Urothelium cell line (cell line): ENCODE data around the gene TSPAN2.
A peak's percentile ranks its signal among the peaks of the same experiment; 100 is the strongest.

Source experiments
- DNase-seq: peaks from one replicate; pipeline ENCODE4 v3.0.0; 2011; ENCODE audit warnings: low spot score, mixed read lengths
- FAIRE-seq: peaks from 2 replicates; lab custom pipeline; 2011; peaks lifted over from hg19 to GRCh38; lab: Jason Lieb, UNC

The TSPAN2 gene

DNA sequence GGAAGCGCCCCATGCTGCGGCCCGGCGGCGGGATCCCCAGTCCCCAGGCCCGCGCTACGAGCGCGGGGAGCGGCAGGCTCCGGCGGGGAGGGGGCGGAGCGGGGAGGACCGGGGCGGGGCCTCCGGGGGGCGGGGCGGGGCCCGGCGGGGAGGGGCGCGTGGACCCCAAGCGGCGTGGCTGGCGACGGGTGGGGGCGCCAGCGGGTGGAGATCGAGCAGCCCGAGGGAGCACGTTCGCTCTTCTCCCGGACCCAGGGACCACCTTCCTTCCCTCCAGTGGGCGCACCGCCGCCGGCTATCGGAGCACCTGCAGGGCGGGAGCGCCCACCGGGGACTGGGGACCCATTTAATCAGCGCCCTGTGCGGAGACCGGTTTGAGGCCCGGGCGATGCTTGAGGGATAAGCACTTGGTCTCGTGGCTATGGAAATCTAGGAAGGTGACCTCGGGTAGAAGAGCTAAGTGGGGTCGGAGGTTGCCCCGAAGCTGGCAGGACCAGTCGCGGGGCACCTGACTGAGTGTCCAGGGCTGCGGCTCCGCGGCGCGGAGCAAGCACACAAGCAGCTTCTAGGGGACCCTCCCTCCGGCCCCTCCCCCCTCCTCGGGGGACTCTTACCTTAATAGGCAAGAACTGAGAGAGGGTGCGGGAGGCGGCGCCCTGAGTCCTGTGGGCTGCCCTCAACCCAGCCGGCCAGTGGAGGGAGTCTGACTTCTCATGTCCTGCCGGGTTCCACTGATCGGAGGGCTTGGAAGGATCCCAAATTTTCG is at the start of gene TSPAN2:
TSPAN2 (minus strand) TSS at position 84 of the 766 bp plus-strand sequence; CDS start at position 13, 71 bp downstream.
- no peak for DNase-seq
- no peak for FAIRE-seq

DNA sequence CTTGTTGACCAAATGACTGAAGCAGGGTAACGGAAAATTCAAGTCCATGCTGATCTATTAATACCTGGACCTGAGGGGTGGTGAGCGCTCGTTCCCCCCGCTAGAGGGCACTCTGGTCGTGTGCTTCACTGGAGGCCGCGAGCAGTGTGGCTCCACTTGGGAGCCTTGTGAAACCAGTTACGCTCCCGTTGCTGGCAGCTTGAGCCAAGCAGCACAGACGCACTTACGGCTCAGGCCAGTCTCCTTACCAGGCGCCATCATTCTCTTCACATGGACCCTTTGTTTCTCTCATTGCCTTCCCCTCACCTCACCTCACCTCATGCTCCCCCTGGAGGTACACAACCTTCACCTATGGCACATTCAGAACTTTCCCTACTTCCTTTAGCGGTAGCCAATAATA is 49.7 kb upstream of the TSPAN2 start:
- DNase-seq (peak; percentile 87), FAIRE-seq (peak; percentile 80)

DNA sequence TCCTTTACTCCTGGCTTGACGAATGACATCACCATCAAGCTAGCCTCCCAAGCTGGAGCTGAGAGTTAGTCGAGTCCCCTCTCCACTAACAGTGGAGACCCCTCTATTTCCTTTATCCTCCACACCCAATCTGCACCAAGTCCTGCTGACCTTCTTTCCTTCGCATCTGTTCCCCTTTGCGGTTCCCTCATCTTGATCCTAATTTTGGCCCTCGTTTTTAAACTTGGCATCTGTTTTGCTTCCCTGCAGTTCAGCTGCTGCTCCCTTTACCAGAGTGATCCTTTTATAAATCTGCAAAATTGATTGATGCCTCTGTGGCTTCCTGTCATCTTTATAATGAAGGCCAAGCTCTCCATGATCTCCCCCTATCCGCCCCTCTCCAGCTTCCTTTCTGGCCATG is 49.0 kb upstream of the TSPAN2 start:
- no peak for FAIRE-seq
- no peak for DNase-seq

DNA sequence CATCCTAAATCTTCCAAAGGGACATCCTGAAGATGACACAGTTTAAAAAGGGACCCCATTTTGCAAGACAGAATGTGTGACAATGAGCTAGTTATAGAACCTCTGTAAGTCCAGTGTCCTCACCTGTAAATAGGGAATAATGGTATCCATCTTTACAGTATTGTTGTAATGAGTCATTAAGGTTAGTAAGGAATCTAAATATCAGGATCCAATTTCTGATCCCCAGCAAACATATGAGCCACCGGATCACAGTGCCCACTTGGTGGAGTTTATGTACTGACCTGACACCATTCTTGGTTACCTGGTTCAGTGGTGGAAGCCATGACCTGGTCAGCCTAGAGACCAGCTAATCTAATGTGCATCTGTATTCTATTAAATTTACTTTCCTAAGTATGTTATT is 47.9 kb upstream of the TSPAN2 start:
- DNase-seq (no peak), FAIRE-seq (no peak)

DNA sequence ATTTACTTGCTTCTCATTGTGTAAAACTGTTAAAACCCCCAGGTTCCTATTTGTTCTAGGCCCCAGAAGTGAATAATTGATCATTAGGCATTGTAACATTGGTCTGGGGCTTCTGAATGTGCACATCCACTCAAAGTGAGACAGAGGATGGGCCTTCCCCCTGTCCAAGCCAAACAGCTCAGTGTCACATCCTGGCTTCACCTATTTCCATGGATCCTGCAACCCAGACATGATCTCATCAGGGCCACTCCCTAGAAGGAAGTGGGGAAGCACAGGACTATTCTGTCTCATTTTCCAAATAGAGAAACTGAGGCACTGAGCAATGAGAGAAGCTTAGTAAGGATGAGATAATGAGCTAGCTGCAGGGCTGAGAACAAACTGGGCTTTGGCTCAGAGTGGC is 47.4 kb upstream of the TSPAN2 start:
- no peak for FAIRE-seq
- DNase-seq, result no peak

DNA sequence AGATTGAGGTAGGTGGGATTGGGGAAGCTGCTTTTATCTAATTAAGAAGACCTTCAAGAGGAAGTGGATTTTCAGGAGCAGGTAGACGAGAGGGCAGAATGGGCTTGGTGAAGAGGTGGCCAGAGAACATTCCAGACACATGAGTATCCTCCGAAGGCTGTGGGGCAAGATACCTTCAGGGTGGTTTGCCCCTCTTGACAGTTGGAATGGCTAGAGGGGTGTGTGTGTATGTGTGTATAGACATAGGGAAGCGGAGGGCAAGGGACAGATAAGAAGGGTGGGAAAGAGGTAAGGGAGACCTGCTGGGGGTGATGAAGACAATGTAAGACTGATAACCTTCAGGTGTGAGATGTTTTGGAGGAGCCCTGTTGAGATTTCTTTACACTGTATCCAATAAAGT is 46.8 kb upstream of the TSPAN2 start:
- no peak for DNase-seq
- FAIRE-seq, result peak; percentile 67

DNA sequence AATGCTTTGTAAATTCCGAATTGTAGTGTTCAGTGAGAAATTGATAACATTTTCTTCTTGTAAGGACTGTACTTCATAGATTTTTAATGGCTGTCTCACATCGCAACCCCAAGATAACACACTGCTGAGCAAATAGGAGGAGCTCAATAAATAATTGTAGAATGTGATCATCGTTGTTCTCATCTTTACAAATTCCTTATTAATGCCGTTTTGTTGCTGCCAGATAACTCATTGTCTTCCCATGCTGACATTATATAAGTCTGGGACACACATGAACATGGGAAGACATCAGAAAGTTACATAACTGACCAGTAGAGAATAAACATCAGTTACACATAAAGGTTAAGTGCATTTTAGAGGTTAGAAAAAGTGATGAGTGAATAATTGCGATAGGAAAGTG is 46.4 kb upstream of the TSPAN2 start:
- no peak for DNase-seq
- FAIRE-seq, result no peak

DNA sequence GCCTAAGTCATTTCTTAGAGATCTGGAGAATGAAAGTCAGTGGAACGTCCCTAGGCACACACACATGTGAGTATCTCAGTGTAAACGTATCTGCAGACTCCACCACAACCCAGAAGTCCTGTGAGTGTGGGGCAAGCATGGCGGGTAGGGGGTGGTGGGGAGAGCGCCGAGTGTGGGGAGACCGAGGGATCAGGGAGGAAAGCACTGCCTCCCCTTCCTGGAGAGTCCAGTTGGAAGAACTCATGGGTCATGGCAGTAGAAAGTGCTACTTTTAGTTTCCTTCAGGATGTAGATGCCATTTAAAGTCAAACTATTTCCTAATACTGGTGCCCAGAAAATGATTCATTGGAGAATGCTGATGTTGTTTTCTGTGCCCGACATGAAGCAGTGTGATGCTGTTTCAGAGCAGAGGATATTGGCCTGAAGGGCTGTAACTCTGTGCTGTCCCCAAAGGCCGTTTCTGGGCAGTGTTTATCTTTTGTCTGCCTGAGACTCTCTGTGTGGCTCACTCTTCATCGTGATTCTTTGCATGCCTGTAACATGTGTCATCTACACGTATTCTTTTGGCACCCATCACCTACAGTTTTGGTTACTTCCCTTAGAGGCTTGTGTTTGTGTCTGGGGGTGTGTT is 45.7 kb upstream of the TSPAN2 start:
- peak; percentile 85 for FAIRE-seq

DNA sequence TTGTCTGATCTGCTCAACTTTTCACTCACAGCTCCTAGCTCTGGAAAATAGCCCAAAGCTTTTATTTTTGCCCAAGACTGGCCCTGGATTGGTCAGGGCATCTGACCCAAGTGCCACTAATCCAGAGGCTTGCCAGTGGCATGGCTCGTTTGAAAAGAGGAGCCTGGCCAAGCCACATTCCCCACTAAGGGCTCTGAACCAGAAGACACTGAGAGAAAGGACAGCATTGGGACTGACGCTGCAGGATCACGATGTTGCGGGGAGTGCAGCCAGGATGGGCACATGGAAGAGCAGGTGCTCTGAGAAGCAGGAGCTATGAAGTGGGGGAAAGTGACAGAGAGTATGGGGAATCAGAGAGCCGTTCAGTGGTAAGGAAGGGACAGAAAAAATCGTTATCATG is 44.9 kb upstream of the TSPAN2 start:
- FAIRE-seq (no peak), DNase-seq (no peak)

More for the DNA sequence above, 45.7 kb upstream of the TSPAN2 start:
- DNase-seq, result peak; percentile 88

DNA sequence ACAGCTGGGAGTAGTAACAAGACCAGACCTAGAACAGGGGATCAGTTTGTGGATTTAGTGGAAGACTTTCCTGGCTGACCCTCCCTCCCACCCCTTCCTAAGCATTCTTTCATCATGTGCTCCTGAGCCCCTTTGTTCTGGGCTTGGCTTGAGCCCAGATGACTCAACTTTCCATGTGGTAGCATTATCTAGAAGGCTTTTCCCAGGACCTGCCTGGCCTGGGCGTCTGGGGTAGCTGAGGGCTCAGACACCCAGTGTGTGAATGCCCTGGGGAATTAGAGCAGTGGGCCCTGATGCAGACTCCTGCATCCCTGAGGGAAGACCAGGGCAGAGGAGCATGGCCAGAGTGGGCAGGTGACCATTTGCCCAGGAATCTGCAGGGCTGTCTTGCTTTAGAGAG is 44.1 kb upstream of the TSPAN2 start:
- FAIRE-seq, result no peak

DNA sequence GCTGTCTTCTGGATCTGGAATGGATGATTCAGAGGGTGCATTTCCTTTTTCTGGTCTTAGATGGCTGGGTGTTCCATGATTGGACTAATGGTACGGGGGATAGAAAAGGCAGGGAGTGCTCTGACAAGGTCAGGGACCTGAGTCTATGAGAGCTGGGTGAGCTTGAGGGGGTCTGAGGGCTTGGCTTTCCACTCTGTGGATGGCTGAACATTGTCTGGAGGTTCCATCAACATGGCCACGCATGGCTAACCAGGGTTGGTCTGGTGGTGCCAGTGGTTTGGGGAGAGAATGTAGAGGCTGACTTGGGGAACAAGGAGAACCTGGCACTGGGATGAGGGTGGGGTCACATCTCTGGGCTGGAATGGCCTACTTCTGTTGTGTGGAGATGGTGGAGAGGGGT is 41.5 kb upstream of the TSPAN2 start:
- no peak for DNase-seq
- no peak for FAIRE-seq

More for the DNA sequence above, 44.1 kb upstream of the TSPAN2 start:
- peak; percentile 80 for DNase-seq

DNA sequence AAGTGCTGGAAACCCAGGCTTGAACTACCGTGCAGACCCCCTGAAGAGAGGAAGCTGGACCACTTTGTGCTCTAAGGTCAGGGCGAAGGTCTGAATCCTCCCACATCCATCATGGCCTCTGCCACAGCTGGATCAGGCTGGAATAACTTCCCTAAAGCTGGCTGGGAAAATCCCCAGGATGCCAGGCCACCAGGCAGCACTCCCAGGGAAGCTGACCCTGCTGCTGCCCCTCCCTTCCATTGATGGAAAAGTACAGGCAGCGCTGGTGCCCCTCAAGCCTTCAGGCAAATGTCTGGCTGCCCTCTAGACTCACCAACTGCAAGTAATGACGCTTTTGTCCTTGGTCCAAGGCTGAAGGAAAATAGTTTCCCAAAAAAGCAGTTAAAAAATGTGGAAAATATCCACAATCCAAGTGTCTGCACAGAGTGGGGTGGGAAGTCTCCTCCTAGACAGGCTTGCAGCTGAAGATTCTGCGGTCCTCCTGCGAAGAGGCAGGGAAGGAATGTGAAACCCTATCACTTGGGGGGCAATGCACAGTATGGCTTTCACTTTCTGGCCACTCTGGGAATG is 39.9 kb upstream of the TSPAN2 start:
- FAIRE-seq (no peak), DNase-seq (no peak)

DNA sequence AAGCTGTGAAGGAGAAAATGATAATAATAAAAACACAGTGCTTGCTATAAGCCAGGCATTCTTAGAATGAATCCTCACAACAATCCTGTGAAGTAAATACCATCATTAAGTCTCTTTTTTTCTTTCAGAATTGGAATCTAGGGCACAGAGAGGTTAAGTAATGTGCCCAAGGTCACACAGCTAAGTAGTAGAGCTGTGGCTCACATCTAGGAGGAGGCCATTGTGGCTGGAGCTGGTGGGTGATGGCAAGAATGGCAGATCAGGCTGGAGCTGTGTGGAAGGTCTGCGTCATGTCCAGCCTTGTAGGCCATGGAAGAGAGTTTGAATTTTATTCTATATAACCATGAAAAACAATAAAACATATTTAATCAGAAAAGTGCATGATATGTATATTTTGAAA is 38.2 kb upstream of the TSPAN2 start:
- FAIRE-seq, result no peak
- no peak for DNase-seq

DNA sequence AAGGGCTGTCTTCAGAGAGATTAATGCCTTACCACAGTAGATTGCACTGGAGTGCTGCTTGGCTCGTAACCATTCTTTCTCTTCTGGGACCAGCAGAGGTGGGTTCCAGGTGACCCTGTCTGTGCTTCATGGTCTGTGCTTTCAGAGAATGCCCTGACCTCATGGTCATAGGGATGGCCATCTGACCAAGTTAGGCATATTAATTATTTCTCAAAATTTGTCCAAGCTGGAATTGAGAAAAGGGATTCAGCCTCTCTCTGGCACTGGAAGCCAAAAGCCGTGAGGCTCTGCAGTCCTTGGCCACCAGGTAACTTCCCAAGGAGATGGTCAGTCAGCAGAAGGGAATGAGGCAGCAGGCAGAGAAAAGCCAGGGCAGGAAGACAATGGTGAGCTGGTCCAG is 37.2 kb upstream of the TSPAN2 start:
- FAIRE-seq (no peak), DNase-seq (no peak)

DNA sequence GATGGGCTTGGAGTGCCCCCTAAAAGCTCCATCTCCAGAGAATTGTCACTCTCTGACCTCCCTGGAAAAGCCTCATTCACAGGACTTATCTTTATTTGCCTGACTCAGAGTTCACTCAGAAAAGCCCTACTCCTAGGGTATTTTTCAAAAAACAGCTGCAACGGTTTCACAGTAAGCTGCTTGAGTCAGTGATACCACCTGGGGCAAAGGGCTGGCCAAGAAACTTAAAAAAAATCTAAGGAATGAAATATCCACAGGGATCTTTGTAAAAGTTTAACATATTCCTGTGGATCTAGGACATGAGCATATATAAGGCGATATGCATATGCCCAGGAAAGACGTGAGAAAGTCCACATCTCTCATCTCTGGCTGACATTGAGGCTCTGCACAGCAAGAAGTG is 33.8 kb upstream of the TSPAN2 start:
- FAIRE-seq (no peak), DNase-seq (no peak)

DNA sequence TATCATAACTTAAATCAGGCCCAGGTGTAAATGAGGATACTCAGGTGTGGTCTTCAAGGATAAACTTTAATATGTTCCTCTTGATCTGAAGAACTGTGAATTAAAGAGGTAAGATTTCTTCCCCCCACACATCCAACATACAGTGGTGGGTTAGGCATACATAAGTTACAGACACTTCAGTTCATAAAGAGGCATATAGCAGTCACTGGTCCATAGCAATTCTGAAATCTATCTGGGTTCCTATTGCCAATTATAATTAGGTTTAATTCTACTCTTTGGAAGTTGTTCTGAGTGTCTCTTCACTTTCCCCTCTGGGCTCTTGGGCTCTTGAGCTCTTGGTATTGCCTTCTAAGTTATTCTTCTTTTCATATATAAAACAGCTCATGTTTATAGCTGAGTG is 32.5 kb upstream of the TSPAN2 start:
- DNase-seq (no peak), FAIRE-seq (peak; percentile 69)

DNA sequence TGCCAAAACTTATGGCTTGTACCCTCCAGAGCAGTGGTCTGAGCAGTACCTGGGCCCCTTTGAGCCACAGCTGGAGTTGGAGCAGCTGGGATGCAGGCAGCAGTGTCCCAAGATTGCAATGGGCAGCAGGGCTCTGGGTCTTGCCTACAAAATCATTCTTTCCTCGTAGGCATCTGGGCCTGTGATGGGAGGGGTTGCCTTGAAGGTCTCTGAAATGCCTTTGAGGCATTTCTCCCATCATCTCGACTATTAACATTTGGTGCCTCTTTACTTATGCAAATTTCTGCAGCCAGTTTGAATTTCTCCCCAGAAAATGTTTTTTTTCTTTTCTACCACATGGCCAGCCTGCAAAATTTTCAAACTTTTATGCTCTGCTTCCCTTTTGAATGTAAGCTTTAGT is 31.0 kb upstream of the TSPAN2 start:
- FAIRE-seq (no peak), DNase-seq (no peak)

DNA sequence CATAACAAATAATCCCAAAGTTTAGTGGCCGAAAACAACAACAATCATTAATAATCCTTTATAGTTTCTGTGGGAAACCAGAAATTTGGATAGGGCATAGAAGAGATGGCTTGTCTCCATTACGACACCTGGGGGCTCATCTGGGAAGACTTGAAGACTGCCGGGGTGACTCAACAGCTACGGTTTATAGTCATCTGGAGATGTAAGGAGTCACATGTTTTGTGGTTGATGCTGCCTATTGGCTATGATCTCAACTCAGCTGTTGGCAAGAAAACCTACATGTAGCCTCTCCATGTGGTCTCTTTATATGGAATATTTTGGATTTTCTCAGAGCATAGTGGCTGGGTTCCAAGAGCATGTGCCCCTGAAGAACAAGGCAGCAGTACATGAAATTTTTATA is 29.3 kb upstream of the TSPAN2 start:
- DNase-seq, result no peak
- no peak for FAIRE-seq

DNA sequence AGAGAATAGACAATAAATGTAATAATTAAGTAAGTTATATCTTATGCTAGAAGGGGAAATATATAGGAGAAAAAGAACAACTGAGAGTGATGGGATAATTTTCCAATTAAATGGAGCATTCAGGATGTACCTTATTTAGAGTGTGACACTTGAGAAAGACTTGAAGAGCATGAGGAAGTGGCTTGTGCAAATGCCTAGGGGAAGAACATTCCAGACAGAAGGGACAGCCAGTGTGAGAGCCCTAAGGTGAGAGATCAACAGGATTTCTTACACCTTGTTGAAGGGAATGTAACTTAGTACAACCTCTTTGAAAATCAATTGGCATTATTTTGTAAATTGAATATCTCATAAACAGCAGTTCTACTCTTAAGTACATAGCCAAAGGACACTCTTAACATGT is 28.8 kb upstream of the TSPAN2 start:
- FAIRE-seq (no peak), DNase-seq (no peak)

DNA sequence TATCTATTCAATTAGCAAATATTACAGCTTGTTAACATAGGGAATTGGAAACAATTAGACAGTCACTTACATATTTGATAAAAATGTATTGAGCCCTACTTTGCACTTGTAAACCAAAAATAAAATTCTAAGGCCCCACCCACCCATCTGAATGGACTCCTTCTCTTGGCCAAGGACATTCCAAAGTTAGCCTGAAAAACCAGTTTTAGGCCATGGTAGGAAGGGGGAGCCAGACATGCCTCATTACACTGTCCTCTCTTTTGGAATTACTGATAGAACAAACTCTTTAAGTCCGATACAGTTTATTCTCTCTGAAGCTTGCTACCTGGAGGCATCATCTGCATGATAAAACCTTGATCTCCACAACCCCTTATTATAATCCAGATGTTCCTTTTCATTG is 28.0 kb upstream of the TSPAN2 start:
- FAIRE-seq, result no peak
- DNase-seq, result no peak

DNA sequence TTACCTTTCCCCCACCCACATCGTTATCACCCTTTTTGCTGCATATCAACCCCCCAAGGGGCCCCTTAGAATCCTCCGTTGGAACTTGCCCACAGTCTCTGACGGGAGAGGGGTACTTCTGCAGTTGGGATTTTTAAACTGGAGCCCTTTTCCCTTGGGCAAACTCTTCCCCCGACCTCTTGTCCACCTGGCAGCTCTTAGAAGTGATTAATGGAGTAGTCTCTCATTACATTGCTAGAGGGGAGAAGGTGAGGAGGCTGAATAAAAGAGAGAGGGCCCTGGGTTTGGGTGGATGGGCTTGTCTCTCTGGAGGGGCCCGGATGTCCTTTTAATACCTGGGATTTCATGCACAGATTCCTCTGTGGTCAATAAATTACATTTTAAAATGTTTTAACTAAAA is 27.2 kb upstream of the TSPAN2 start:
- FAIRE-seq, result no peak
- DNase-seq, result no peak

DNA sequence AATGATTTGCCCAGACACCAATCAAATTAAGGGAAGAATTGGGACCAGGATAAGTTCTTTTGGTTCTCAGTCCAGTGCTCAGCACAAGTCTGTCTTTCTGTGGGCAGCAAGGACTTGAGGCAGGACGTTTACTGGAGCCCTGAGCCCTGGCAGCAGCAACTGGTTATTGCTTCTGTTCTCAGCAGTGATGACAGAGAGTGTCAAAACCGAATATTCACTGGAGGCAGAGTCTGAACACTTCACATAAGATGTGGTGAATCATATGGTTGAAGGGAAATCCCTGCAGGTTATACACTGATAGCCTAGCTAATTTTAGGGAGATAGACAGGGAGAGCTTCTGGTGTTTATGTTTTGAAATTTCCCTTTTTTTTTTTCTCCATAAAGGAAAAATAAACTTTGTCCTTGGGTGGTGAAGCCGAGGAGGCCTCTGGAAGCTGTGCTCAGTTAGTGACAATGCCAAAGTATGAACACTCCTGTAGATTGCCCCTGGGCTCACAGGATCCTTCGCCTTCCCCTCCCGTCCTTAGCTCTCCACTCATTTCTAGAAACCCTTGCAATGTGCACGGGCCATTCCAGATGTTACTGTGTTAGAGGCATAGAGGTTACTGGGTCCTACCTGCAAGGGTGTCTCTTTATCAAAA is 26.3 kb upstream of the TSPAN2 start:
- DNase-seq, result no peak
- FAIRE-seq, result no peak
